Eye (tissue), 1 donor: ENCODE data around the gene ENDOU.

Experiments used
- DNase-seq: peaks from one replicate; pipeline ENCODE4 v3.0.0-alpha.2; 2015

ENDOU gene

GRCh38 chr12:47725091-47725772, at the start of gene ENDOU:
TSS of gene ENDOU (minus strand) at chr12:47725490. CDS start at chr12:47725413, 77 bp downstream.
- no peak for DNase-seq

- no peak for DNase-seq
Measured at GRCh38 chr12:47774663-47775062, 49.4 kb upstream of the ENDOU start.

GRCh38 chr12:47773858-47774580, 48.7 kb upstream of the ENDOU start:
- DNase-seq: no peak

GRCh38 chr12:47773062-47773857, 48.0 kb upstream of the ENDOU start, which contains the start of gene SLC48A1:
TSS of gene SLC48A1 (plus strand) at chr12:47773238. CDS start at chr12:47773305, 67 bp downstream.
- peak; percentile 89 for DNase-seq

GRCh38 chr12:47772738-47773061, 47.4 kb upstream of the ENDOU start:
- no peak for DNase-seq

- no peak for DNase-seq
Measured at GRCh38 chr12:47772094-47772660, 46.9 kb upstream of the ENDOU start.

GRCh38 chr12:47771304-47771703, 46.0 kb upstream of the ENDOU start:
- DNase-seq: no peak

GRCh38 chr12:47770086-47770726, 44.9 kb upstream of the ENDOU start:
- no peak for DNase-seq

- DNase-seq: no peak
Measured at GRCh38 chr12:47769234-47770085, 44.2 kb upstream of the ENDOU start.

- peak; percentile 72 for DNase-seq
Measured at GRCh38 chr12:47768323-47768811, 43.1 kb upstream of the ENDOU start.

GRCh38 chr12:47767216-47767724, 42.0 kb upstream of the ENDOU start:
- no peak for DNase-seq

GRCh38 chr12:47766502-47767215, 41.4 kb upstream of the ENDOU start:
- no peak for DNase-seq

GRCh38 chr12:47763481-47764346, 38.4 kb upstream of the ENDOU start:
- DNase-seq: no peak

GRCh38 chr12:47762850-47763465, 37.7 kb upstream of the ENDOU start:
- peak; percentile 66 for DNase-seq

- DNase-seq: peak; percentile 89
Measured at GRCh38 chr12:47758834-47759690, 33.8 kb upstream of the ENDOU start, which contains the start of gene RAPGEF3. TSS of gene RAPGEF3 (minus strand) at chr12:47758880. CDS start at chr12:47758556, 324 bp downstream.

GRCh38 chr12:47758584-47758833, 33.2 kb upstream of the ENDOU start:
- DNase-seq: no peak

- DNase-seq: no peak
Measured at GRCh38 chr12:47757840-47758583, 32.7 kb upstream of the ENDOU start.
